NT2/D1 (cell line): ENCODE measurements around the gene KCNK7.

ENCODE experiments used
- YY1 ChIP-seq: IDR thresholded peaks from 2 replicates; pipeline ENCODE4 v1.6.1; 2011; ENCODE audit not compliant: insufficient read length, insufficient read depth
- ZNF274 ChIP-seq: IDR thresholded peaks from 2 replicates; pipeline ENCODE4 v1.6.1; 2011; ENCODE audit warnings: mild to moderate bottlenecking, low read depth, low read length

DNA sequence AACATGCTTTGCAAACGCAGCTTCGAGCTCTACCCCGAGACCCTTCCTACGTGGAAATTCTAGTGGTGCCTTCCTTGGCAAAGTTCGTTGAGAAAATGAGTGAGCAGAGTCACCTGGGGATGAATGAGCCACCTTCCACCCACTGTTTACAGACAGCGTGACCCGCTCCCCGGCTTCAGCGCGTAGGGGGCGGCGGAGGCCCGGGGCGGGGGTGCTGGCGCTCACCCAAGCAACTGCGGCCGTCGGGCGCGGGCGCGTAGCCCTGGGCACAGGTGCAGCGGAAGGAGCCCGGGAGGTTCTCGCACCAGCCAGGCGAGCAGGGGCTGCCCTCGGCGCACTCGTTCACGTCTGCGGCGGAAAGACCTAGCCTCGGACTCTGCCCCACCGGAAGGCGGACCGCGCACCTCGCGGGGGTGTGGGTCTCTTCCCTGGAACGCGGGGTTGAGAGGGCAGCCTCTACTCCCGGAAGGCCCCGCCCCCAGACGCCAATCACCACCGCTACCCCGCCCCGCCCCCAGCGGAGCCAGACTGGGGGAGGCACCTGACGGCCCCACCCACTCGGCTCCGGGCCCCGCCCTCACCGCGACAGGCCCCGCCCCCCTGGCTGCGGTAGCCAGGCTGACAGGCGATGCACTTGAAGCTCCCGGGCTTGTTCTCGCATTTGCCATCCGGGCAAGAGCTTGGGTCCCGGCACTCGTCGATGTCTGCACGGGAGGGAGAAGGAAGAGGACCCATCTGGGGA lies 49.2 kb downstream of the KCNK7 start:
- TF ChIP-seq ZNF274 (no peak), YY1 (no peak)
